ENCODE results near the gene IKZF2.

Gene IKZF2

GRCh38 chr2:213151437-213152064 lies at the start of gene IKZF2:
IKZF2 (minus strand) TSS chr2:213151612; CDS start chr2:213148629, 2,983 bp downstream.
- peak within 1 kb of the TSS; percentile 86 for H3K4me2 ChIP-seq (ENCODE audit: low read depth, low read length)
- H3F3A ChIP-seq (ENCODE audit: insufficient read depth, low read length), result peaks cover 14% of the 10 kb centered on the region
- peak within 1 kb of the TSS; percentile 91 for H3K4me3 ChIP-seq (ENCODE audit: low read length)
- H3K27me3 ChIP-seq (replicated peaks; ENCODE audit: insufficient read depth, low read length), result no peaks in the 10 kb centered on the region
- DNase-seq, result peak; percentile 90
- H3K27ac ChIP-seq (ENCODE audit: low read length), result peak within 1 kb of the TSS; percentile 66; the same call in 1 of the 2 replicates
- no peaks in the 10 kb centered on the region for H3K79me2 ChIP-seq (ENCODE audit: low read length)
- TF ChIP-seq EZH2phosphoT487 (IDR thresholded peaks at IDR 0.05; ENCODE audit: low read length) (no peak), EZH2 (optimal IDR thresholded peaks at IDR 0.05; ENCODE audit: low read depth, low read length) (no peak), CTCF (IDR thresholded peaks at IDR 0.05; ENCODE audit: low read length) (no peak)
- H3K36me3 ChIP-seq (replicated peaks; ENCODE audit: insufficient read depth, low read length), result no peaks in the 10 kb centered on the region
- H3K9me2 ChIP-seq (replicated peaks; ENCODE audit: insufficient read depth, low read length), result no peaks in the 10 kb centered on the region
- peaks cover 12% of the 10 kb centered on the region for H3K4me1 ChIP-seq (ENCODE audit: low read length)
- H3K9me3 ChIP-seq (replicated peaks; ENCODE audit: insufficient read depth, low read length), result no peaks in the 10 kb centered on the region
- peak within 1 kb of the TSS; percentile 81 for H3K9ac ChIP-seq (ENCODE audit: low read length)
- H2AFZ ChIP-seq (ENCODE audit: low read length), result peak within 1 kb of the TSS; percentile 94
- H4K20me1 ChIP-seq (ENCODE audit: insufficient read depth, low read length), result no peaks in the 10 kb centered on the region

- Histone ChIP-seq H3K27me3 (replicated peaks; ENCODE audit: insufficient read depth, low read length) (no peaks in the 10 kb centered on the region), H3K4me3 (ENCODE audit: low read length) (no peak overlapping the region), H3K4me1 (ENCODE audit: low read length) (no peaks in the 10 kb centered on the region), H3K4me2 (ENCODE audit: low read depth, low read length) (no peak overlapping the region), H3K9me3 (replicated peaks; ENCODE audit: insufficient read depth, low read length) (no peaks in the 10 kb centered on the region), H3K9me2 (replicated peaks; ENCODE audit: insufficient read depth, low read length) (no peaks in the 10 kb centered on the region), H3K36me3 (replicated peaks; ENCODE audit: insufficient read depth, low read length) (no peaks in the 10 kb centered on the region), H4K20me1 (ENCODE audit: insufficient read depth, low read length) (no peaks in the 10 kb centered on the region), H2AFZ (ENCODE audit: low read length) (no peak overlapping the region), H3K79me2 (ENCODE audit: low read length) (no peaks in the 10 kb centered on the region), H3K27ac (ENCODE audit: low read length) (no peak overlapping the region), H3F3A (ENCODE audit: insufficient read depth, low read length) (no peaks in the 10 kb centered on the region), H3K9ac (ENCODE audit: low read length) (no peak overlapping the region)
- no peak for DNase-seq
- no peak for TF ChIP-seq CTCF (IDR thresholded peaks at IDR 0.05; ENCODE audit: low read length)
- TF ChIP-seq EZH2 (optimal IDR thresholded peaks at IDR 0.05; ENCODE audit: low read depth, low read length), result no peak
- TF ChIP-seq EZH2phosphoT487 (IDR thresholded peaks at IDR 0.05; ENCODE audit: low read length), result no peak
Observed at GRCh38 chr2:213199871-213200270, 48.5 kb upstream of the IKZF2 start.

GRCh38 chr2:213189001-213189899 lies 37.8 kb upstream of the IKZF2 start:
- Histone ChIP-seq H3K9me3 (replicated peaks; ENCODE audit: insufficient read depth, low read length) (no peaks in the 10 kb centered on the region), H3K79me2 (ENCODE audit: low read length) (no peaks in the 10 kb centered on the region), H3K9me2 (replicated peaks; ENCODE audit: insufficient read depth, low read length) (no peaks in the 10 kb centered on the region), H3K36me3 (replicated peaks; ENCODE audit: insufficient read depth, low read length) (no peaks in the 10 kb centered on the region), H2AFZ (ENCODE audit: low read length) (no peak overlapping the region), H3F3A (ENCODE audit: insufficient read depth, low read length) (no peaks in the 10 kb centered on the region), H3K4me1 (ENCODE audit: low read length) (no peaks in the 10 kb centered on the region), H3K4me3 (ENCODE audit: low read length) (no peak overlapping the region), H3K9ac (ENCODE audit: low read length) (no peak overlapping the region), H3K27ac (ENCODE audit: low read length) (no peak overlapping the region), H3K4me2 (ENCODE audit: low read depth, low read length) (no peak overlapping the region), H4K20me1 (ENCODE audit: insufficient read depth, low read length) (no peaks in the 10 kb centered on the region), H3K27me3 (replicated peaks; ENCODE audit: insufficient read depth, low read length) (no peaks in the 10 kb centered on the region)
- no peak for DNase-seq
- no peak for TF ChIP-seq CTCF (IDR thresholded peaks at IDR 0.05; ENCODE audit: low read length)
- TF ChIP-seq EZH2phosphoT487 (IDR thresholded peaks at IDR 0.05; ENCODE audit: low read length), result no peak
- no peak for TF ChIP-seq EZH2 (optimal IDR thresholded peaks at IDR 0.05; ENCODE audit: low read depth, low read length)

Measured in MM.1S (cell line).